ENCODE data around the gene NLRP9.

Gene NLRP9

GRCh38 chr19:55717251-55717650, 21.0 kb downstream of the NLRP9 start:
- FAIRE-seq: no peak
- no peak for TF ChIP-seq POLR2A (IDR thresholded peaks at IDR 0.05; ENCODE audit: low read depth, low read length)
- DNase-seq (ENCODE audit: insufficient read length, low spot score): no peak

GRCh38 chr19:55716531-55716930, 21.7 kb downstream of the NLRP9 start:
- no peak for FAIRE-seq
- no peak for TF ChIP-seq POLR2A (IDR thresholded peaks at IDR 0.05; ENCODE audit: low read depth, low read length)

GRCh38 chr19:55712804-55713631, 25.2 kb downstream of the NLRP9 start:
- TF ChIP-seq POLR2A (IDR thresholded peaks at IDR 0.05; ENCODE audit: low read depth, low read length): no peak
- FAIRE-seq: no peak
- no peak for DNase-seq (ENCODE audit: insufficient read length, low spot score)

More at GRCh38 chr19:55716531-55716930, 21.7 kb downstream of the NLRP9 start:
- DNase-seq (ENCODE audit: insufficient read length, low spot score): no peak

GRCh38 chr19:55711719-55712118, 26.5 kb downstream of the NLRP9 start:
- TF ChIP-seq POLR2A (IDR thresholded peaks at IDR 0.05; ENCODE audit: low read depth, low read length): no peak

GRCh38 chr19:55705972-55706371, 32.2 kb downstream of the NLRP9 start:
- no peak for TF ChIP-seq POLR2A (IDR thresholded peaks at IDR 0.05; ENCODE audit: low read depth, low read length)
- FAIRE-seq (no peak), DNase-seq (ENCODE audit: insufficient read length, low spot score) (no peak)

More at GRCh38 chr19:55711719-55712118, 26.5 kb downstream of the NLRP9 start:
- DNase-seq (ENCODE audit: insufficient read length, low spot score) (no peak), FAIRE-seq (no peak)

- DNase-seq (ENCODE audit: insufficient read length, low spot score) (no peak), FAIRE-seq (no peak)
- TF ChIP-seq POLR2A (IDR thresholded peaks at IDR 0.05; ENCODE audit: low read depth, low read length): no peak
Measured at GRCh38 chr19:55704494-55705245, 33.5 kb downstream of the NLRP9 start.

- TF ChIP-seq POLR2A (IDR thresholded peaks at IDR 0.05; ENCODE audit: low read depth, low read length): no peak
- FAIRE-seq: no peak
- DNase-seq (ENCODE audit: insufficient read length, low spot score): peak; percentile 67
Measured at GRCh38 chr19:55703790-55704215, 34.4 kb downstream of the NLRP9 start.

- no peak for TF ChIP-seq POLR2A (IDR thresholded peaks at IDR 0.05; ENCODE audit: low read depth, low read length)
- no peak for DNase-seq (ENCODE audit: insufficient read length, low spot score)
- no peak for FAIRE-seq
Measured at GRCh38 chr19:55702131-55702627, 36.0 kb downstream of the NLRP9 start.

- no peak for DNase-seq (ENCODE audit: insufficient read length, low spot score)
- no peak for FAIRE-seq
- no peak for TF ChIP-seq POLR2A (IDR thresholded peaks at IDR 0.05; ENCODE audit: low read depth, low read length)
Measured at GRCh38 chr19:55700813-55701212, 37.4 kb downstream of the NLRP9 start.

- no peak for TF ChIP-seq POLR2A (IDR thresholded peaks at IDR 0.05; ENCODE audit: low read depth, low read length)
- no peak for FAIRE-seq
- no peak for DNase-seq (ENCODE audit: insufficient read length, low spot score)
Measured at GRCh38 chr19:55699221-55699620, 39.0 kb downstream of the NLRP9 start.

- DNase-seq (ENCODE audit: insufficient read length, low spot score) (no peak), FAIRE-seq (no peak)
- TF ChIP-seq POLR2A (IDR thresholded peaks at IDR 0.05; ENCODE audit: low read depth, low read length): no peak
Measured at GRCh38 chr19:55698256-55698655, 39.9 kb downstream of the NLRP9 start.

GRCh38 chr19:55697698-55698097, 40.5 kb downstream of the NLRP9 start:
- DNase-seq (ENCODE audit: insufficient read length, low spot score) (no peak), FAIRE-seq (no peak)
- no peak for TF ChIP-seq POLR2A (IDR thresholded peaks at IDR 0.05; ENCODE audit: low read depth, low read length)

- no peak for DNase-seq (ENCODE audit: insufficient read length, low spot score)
- FAIRE-seq: no peak
- TF ChIP-seq POLR2A (IDR thresholded peaks at IDR 0.05; ENCODE audit: low read depth, low read length): no peak
Measured at GRCh38 chr19:55697069-55697440, 41.1 kb downstream of the NLRP9 start.

- TF ChIP-seq POLR2A (IDR thresholded peaks at IDR 0.05; ENCODE audit: low read depth, low read length): no peak
- no peak for FAIRE-seq
- DNase-seq (ENCODE audit: insufficient read length, low spot score): no peak
Measured at GRCh38 chr19:55696301-55697068, 41.7 kb downstream of the NLRP9 start.
